Uterus (tissue), 2 donors: ENCODE data around the gene MSL2.

Experiments used
- CTCF ChIP-seq, 4 experiments: fragments of 200-600 bp in 2 of 4; fragments of 450-650 bp in 2 of 4; sonication (generic) in 2 of 4; IDR thresholded peaks; one replicate each; pipeline ENCODE4 v1.5.1; 2016 to 2019; ENCODE audit warnings: antibody characterized with exemption in 4 of 4, mild to moderate bottlenecking in 2 of 4, moderate library complexity in 1 of 4
- POLR2A ChIP-seq, 2 donors: fragments of 450-650 bp; IDR thresholded peaks; one replicate each; pipeline ENCODE4 v1.6.1; 2016; ENCODE audit warnings: antibody characterized with exemption in 2 of 2, mild to moderate bottlenecking in 1 of 2, moderate library complexity in 1 of 2

GRCh38 chr3:136235545-136235944, 39.4 kb upstream of the MSL2 start:
- TF ChIP-seq CTCF (IDR thresholded peaks at IDR 0.05) (no peak), POLR2A (IDR thresholded peaks at IDR 0.05) (no peak)
